ENCODE results near the gene AMDHD1.

DNA sequence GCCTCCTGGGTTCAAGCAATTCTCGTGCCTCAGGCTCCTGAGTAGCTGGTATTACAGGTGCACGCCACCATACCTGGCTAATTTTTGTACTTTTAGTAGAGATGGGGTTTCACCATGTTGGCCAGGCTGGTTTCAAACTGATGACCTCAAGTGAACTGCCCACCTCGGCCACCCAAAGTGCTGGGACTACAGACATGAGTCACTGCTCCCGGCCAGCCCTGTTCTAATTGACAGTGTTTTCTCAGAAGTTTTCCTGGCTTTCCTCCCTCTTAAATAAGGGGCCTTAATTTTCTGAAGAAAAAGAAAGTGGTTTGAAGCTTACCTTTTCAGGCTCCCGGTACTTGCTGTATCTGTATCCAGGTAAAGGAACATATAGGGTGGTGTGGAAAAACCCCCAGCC is 51.3 kb downstream of the AMDHD1 start:
- TF ChIP-seq CTCF (IDR thresholded peaks at IDR 0.05; ENCODE audit: insufficient read depth, low read length, poor library complexity, severe bottlenecking) (no peak), EZH2phosphoT487 (conservative IDR thresholded peaks at IDR 0.05; ENCODE audit: low read length) (no peak)
